ENCODE data around the gene MYG1. TPM values are rescaled to one million over a fixed set of nuclear protein-coding genes. Genes with fewer than 3 reads are reported as not detected.

The MYG1 gene
- total and polyA plus RNA-seq, 2 donors (not counting 3 experiments of a cell fraction or from before 2014, with no cell fraction given) = 65.5 to 65.8 TPM

DNA sequence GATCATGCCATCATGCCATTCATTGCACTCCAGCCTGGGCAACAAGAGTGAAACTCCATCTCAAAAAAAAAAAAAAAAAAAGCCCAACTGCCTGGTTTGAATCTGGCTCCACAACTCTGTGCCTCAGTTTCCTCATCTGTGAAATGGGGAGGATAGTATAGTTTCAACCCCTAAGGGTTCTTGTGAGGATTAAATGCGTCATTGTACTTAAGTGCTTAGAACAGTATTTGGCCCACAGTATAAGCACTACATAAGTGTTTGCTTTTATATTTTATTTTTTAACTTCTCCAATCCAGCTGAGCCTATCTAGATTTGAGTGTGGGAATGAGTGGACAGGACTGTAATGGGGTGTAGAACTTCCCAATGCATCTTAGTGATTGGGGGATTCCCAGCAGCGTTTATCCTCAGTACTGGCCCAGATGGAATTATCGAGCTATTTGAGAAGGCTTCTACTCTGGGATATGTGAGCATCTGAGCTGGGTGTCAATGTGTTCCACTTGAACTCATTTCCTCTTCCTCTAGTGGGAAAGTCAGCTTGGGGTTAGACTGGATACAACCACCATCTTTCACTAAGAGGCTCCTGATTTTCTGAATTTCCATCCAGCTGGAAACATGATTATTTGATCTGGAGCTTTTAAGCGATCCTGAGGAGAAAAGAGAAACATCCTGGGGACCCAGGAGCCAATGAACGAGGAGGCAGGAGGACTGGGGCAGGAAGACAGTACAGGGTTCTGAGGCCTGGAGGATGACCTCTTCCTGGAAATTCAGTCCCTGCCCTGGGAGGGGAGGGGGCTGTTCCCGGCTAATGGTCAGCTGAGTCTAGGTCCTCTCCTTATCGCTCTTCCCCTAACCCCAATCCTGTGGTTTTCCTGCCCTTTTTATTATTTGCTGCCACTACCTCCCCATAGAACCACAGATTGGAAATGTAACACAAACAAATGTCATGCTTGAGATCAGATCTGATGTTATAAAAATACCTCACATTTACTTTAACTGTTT, 40.7 kb upstream of the MYG1 start:
- Histone ChIP-seq H3K27ac (ENCODE audit: insufficient read depth, low read depth, low read length) (no peak overlapping the region), H2AFZ (ENCODE audit: low read depth, low read length) (peak overlapping the region; percentile 65), H3K4me3 (replicated peaks in 1 of 3; ENCODE audit: insufficient read depth in 1 of 3, low read depth in 1 of 3, low read length in 3 of 3) (no peak overlapping the region), H4K20me1 (replicated peaks; ENCODE audit: control insufficient read depth, extremely low read depth, insufficient read depth, low read length) (no peaks in the 10 kb centered on the region), H3K36me3 (ENCODE audit: control insufficient read depth in 2 of 2, extremely low read depth in 1 of 2, insufficient read depth in 2 of 2, low read length in 2 of 2) (peaks cover 2 to 4% of the 10 kb centered on the region in 2 experiments), H3K79me2 (ENCODE audit: control insufficient read depth, insufficient read depth, low read length) (no peaks in the 10 kb centered on the region), H3K4me1 (ENCODE audit: control insufficient read depth, extremely low read depth, insufficient read depth, low read length) (peaks cover 8% of the 10 kb centered on the region), H3K9me1 (replicated peaks; ENCODE audit: control insufficient read depth, extremely low read depth, insufficient read depth, low read length) (no peaks in the 10 kb centered on the region), H3K9me3 (replicated peaks; ENCODE audit: control insufficient read depth, insufficient read depth, low read length) (no peaks in the 10 kb centered on the region), H3K27me3 (ENCODE audit: control insufficient read depth in 2 of 2, insufficient read depth in 2 of 2, low read length in 2 of 2) (no peaks in the 10 kb centered on the region), H3K4me2 (ENCODE audit: insufficient read depth, low read length) (no peak overlapping the region), H3K9ac (replicated peaks; ENCODE audit: extremely low read depth, insufficient read depth, low read length) (no peak overlapping the region)
- FAIRE-seq (peak; percentile 44), DNase-seq (ENCODE audit: low read depth, low spot score) (peak; percentile 31)
- TF ChIP-seq POLR2AphosphoS5 (IDR thresholded peaks at IDR 0.05; ENCODE audit: insufficient read depth, low read depth, low read length) = no peak
- TF ChIP-seq GATA2 (IDR thresholded peaks at IDR 0.05; ENCODE audit: insufficient read depth, insufficient read length, low read depth, low read length) = peak; percentile 18
- ChIA-PET CTCF (interaction anchor here (0.8 to 1.2 kb wide), 3 partner anchors 19 to 45 kb away, joined by 3 to 8 read pairs (median 3); no protein-coding TSS in a partner anchor), POLR2A (no interaction called here)
- intact Hi-C loops (cut with micrococcal nuclease) (no loop called here), dilution Hi-C loops (cut with MboI; ENCODE audit: extremely low pct_ligation_motif_present, low sequenced_read_pairs) (no loop called here)
- BruUV-seq (replicated peaks) = no TSS peak

DNA sequence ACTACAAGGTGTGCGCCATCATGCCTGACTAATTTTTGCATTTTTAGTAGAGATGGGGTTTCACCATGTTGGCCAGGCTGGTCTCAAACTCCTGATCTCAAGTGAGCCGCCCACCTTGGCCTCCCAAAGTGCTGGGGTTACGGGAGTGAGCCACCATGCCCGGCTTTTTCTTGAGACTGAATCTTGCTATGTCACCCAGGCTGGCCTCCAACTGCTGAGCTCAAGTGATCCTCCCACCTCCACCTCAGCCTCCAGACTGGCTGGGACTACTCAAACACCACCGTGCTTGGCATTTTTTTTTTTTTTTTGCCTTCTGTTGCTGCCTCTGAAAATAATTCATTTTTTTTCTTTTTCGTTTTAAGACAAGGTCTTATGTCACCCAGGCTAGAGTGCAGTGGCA, 39.6 kb upstream of the MYG1 start:
- no peaks in the 10 kb centered on the region for H3K27me3 ChIP-seq (ENCODE audit: control insufficient read depth in 2 of 2, insufficient read depth in 2 of 2, low read length in 2 of 2)
- intact Hi-C loops (cut with micrococcal nuclease) (no loop called here), dilution Hi-C loops (cut with MboI; ENCODE audit: extremely low pct_ligation_motif_present, low sequenced_read_pairs) (no loop called here)
- H4K20me1 ChIP-seq (replicated peaks; ENCODE audit: control insufficient read depth, extremely low read depth, insufficient read depth, low read length) = no peaks in the 10 kb centered on the region
- DNase-seq (ENCODE audit: low read depth, low spot score) (no peak), FAIRE-seq (no peak)
- H3K36me3 ChIP-seq (ENCODE audit: control insufficient read depth in 2 of 2, extremely low read depth in 1 of 2, insufficient read depth in 2 of 2, low read length in 2 of 2) = peaks cover 0 to under 1% of the 10 kb centered on the region in 2 experiments
- H2AFZ ChIP-seq (ENCODE audit: low read depth, low read length) = no peak overlapping the region
- no peaks in the 10 kb centered on the region for H3K9me3 ChIP-seq (replicated peaks; ENCODE audit: control insufficient read depth, insufficient read depth, low read length)
- H3K27ac ChIP-seq (ENCODE audit: insufficient read depth, low read depth, low read length) = no peak overlapping the region
- TF ChIP-seq JUN (IDR thresholded peaks at IDR 0.05; ENCODE audit: borderline replicate concordance, insufficient read depth, insufficient read length, low read depth) = no peak
- TF ChIP-seq, protein P1, sequence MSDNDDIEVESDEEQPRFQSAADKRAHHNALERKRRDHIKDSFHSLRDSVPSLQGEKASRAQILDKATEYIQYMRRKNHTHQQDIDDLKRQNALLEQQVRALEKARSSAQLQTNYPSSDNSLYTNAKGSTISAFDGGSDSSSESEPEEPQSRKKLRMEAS (IDR thresholded peaks at IDR 0.05; ENCODE audit: insufficient read depth, insufficient read length) = no peak
- no peak for TF ChIP-seq FOS (IDR thresholded peaks at IDR 0.05; ENCODE audit: borderline replicate concordance, insufficient read depth, low read length)
- no peak for TF ChIP-seq GATA2 (IDR thresholded peaks at IDR 0.05; ENCODE audit: insufficient read depth, insufficient read length, low read depth, low read length)
- TF ChIP-seq, protein P2, sequence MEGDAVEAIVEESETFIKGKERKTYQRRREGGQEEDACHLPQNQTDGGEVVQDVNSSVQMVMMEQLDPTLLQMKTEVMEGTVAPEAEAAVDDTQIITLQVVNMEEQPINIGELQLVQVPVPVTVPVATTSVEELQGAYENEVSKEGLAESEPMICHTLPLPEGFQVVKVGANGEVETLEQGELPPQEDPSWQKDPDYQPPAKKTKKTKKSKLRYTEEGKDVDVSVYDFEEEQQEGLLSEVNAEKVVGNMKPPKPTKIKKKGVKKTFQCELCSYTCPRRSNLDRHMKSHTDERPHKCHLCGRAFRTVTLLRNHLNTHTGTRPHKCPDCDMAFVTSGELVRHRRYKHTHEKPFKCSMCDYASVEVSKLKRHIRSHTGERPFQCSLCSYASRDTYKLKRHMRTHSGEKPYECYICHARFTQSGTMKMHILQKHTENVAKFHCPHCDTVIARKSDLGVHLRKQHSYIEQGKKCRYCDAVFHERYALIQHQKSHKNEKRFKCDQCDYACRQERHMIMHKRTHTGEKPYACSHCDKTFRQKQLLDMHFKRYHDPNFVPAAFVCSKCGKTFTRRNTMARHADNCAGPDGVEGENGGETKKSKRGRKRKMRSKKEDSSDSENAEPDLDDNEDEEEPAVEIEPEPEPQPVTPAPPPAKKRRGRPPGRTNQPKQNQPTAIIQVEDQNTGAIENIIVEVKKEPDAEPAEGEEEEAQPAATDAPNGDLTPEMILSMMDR (IDR thresholded peaks at IDR 0.05; ENCODE audit: extremely low read depth in 1 of 2, insufficient read depth in 1 of 2, low read depth in 1 of 2, low read length in 2 of 2) = no peak
- no peak for TF ChIP-seq POLR2A (IDR thresholded peaks at IDR 0.05; ENCODE audit: low read depth, low read length)
- TF ChIP-seq EZH2 (IDR thresholded peaks at IDR 0.05; ENCODE audit: borderline replicate concordance, low read depth, low read length, severe bottlenecking) = no peak
- TF ChIP-seq POLR2AphosphoS5 (IDR thresholded peaks at IDR 0.05; ENCODE audit: insufficient read depth, low read depth, low read length) = no peak
- no peak for TF ChIP-seq MYC (IDR thresholded peaks at IDR 0.05; ENCODE audit: low read depth, low read length)
- H3K9me1 ChIP-seq (replicated peaks; ENCODE audit: control insufficient read depth, extremely low read depth, insufficient read depth, low read length) = no peaks in the 10 kb centered on the region
- H3K79me2 ChIP-seq (ENCODE audit: control insufficient read depth, insufficient read depth, low read length) = no peaks in the 10 kb centered on the region
- H3K9ac ChIP-seq (replicated peaks; ENCODE audit: extremely low read depth, insufficient read depth, low read length) = no peak overlapping the region
- no peak overlapping the region for H3K4me2 ChIP-seq (ENCODE audit: insufficient read depth, low read length)
- CTCF ChIA-PET = interaction anchor here (1.3 kb wide), 1 partner anchor 47 kb away, joined by 5 read pairs; no protein-coding TSS in a partner anchor
- POLR2A ChIA-PET = interaction anchor here (0.7 kb wide), 1 partner anchor 83 kb away, joined by 3 read pairs; no protein-coding TSS in a partner anchor
- peaks cover 8% of the 10 kb centered on the region for H3K4me1 ChIP-seq (ENCODE audit: control insufficient read depth, extremely low read depth, insufficient read depth, low read length)
- H3K4me3 ChIP-seq (replicated peaks in 1 of 3; ENCODE audit: insufficient read depth in 1 of 3, low read depth in 1 of 3, low read length in 3 of 3) = no peak overlapping the region
- no TSS peak for BruUV-seq (replicated peaks)

All from endothelial cell of umbilical vein (primary cell).